ENCODE results near the gene FABP7. TPM values are rescaled to one million over a fixed set of nuclear protein-coding genes. Genes with fewer than 3 reads are reported as not detected.
A peak's percentile ranks its signal among the peaks of the same experiment; 100 is the strongest.

The FABP7 gene
- total and polyA plus RNA-seq, 2 experiments from 2014 or later = 6.6 to 15.7 TPM

DNA sequence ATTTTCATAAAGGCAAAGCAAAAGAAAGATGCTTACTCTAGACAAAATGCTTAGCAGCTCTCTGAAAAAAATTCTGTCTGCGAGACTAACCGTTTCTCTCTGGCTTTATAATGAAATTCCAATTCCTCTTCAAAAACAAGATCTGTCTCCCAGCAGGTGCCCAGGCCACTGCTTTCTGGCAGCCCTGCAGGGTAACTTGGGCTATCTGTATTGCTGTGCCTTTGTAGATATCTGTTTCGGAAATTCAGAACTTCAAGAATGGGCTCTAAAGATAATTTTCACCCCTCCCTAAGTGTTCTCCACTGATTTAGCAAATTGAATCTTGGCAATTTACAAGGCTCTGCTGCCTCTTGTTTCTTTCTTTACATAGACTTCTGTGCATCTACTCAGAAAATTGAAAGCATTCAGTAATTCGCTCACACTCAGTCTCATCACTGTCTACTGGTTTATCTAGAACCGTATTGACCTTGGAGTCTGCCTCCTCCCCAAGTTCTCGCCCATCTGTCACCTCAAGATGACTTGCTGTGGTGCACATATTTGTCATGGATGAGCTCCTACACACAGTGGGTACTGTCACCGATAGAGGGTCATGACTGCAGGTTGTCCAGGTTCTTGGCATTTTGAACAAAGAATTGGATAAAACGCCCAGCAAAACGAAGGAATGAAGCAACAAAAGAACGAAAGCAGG is 26.4 kb upstream of the FABP7 start:
- Mint-ChIP-seq H3K36me3 (ENCODE audit: low read depth) (peaks cover 8% of the 10 kb centered on the region), H3K4me1 (peaks cover 24% of the 10 kb centered on the region), H3K27ac (no peak overlapping the region), H3K4me3 (no peak overlapping the region), H3K27me3 (ENCODE audit: insufficient read depth, low read depth, poor library complexity) (peaks cover 18% of the 10 kb centered on the region), H3K9me3 (peaks cover 13% of the 10 kb centered on the region)
- H3K79me2 ChIP-seq (replicated peaks; ENCODE audit: insufficient read depth) = no peaks in the 10 kb centered on the region
- peaks cover 34% of the 10 kb centered on the region for H3K4me1 ChIP-seq (ENCODE audit: insufficient read depth)
- ATAC-seq (peak; percentile 34), DNase-seq (ENCODE audit: low spot score) (peak; percentile 15)
- no peaks in the 10 kb centered on the region for H3K9me2 ChIP-seq (ENCODE audit: insufficient read depth)
- no peaks in the 10 kb centered on the region; the same call in 1 of the 2 replicates for H3F3A ChIP-seq (replicated peaks; ENCODE audit: low read depth)
- H3K36me3 ChIP-seq (ENCODE audit: insufficient read depth) = no peaks in the 10 kb centered on the region
- no peak overlapping the region for H3K4me3 ChIP-seq
- H2AFZ ChIP-seq = peak overlapping the region; percentile 72; the same call in 1 of the 2 replicates
- H3K27me3 ChIP-seq (ENCODE audit: insufficient read depth) = peaks cover 65% of the 10 kb centered on the region
- TF ChIP-seq EZH2 (IDR thresholded peaks at IDR 0.05; ENCODE audit: low read depth, unreplicated experiment) (no peak), NANOG (IDR thresholded peaks at IDR 0.05; ENCODE audit: borderline replicate concordance) (no peak), STAT1 (IDR thresholded peaks at IDR 0.05; ENCODE audit: unreplicated experiment) (no peak), CTCF (conservative IDR thresholded peaks at IDR 0.05; ENCODE audit: low read depth in 2 of 2) (no peak), ETS1 (IDR thresholded peaks at IDR 0.05) (no peak), JUNB (IDR thresholded peaks at IDR 0.05; ENCODE audit: unreplicated experiment) (no peak), EZH2phosphoT487 (IDR thresholded peaks at IDR 0.05; ENCODE audit: unreplicated experiment) (no peak), POLR2AphosphoS5 (IDR thresholded peaks at IDR 0.05; ENCODE audit: low read depth) (no peak), ZNF331 (CRISPR knock-in tag; IDR thresholded peaks at IDR 0.05; ENCODE audit: low read depth) (no peak), CREB1 (CRISPR knock-in tag; IDR thresholded peaks at IDR 0.05; ENCODE audit: low read depth) (no peak), ZNF462 (CRISPR knock-in tag; IDR thresholded peaks at IDR 0.05) (no peak), ZNF114 (CRISPR knock-in tag; IDR thresholded peaks at IDR 0.05) (no peak), REST (IDR thresholded peaks at IDR 0.05; ENCODE audit: unreplicated experiment) (no peak)
- H3K27ac ChIP-seq (ENCODE audit: low read depth) = no peak overlapping the region
- peak overlapping the region; percentile 25; the same call in 1 of the 2 replicates for H3K4me2 ChIP-seq
- peaks cover 9% of the 10 kb centered on the region; the same call in 1 of the 2 replicates for H4K20me1 ChIP-seq (replicated peaks; ENCODE audit: insufficient read depth)

Data from GM23338 (cell line).